H1 (cell line): ENCODE results near the gene TMEM82. TPM values are rescaled to one million over a fixed set of nuclear protein-coding genes. Genes with fewer than 3 reads are reported as not detected.

Source experiments
- CTCF ChIA-PET: fragments of 300-600 bp; sonication (Branson Sonifier 250); formaldehyde crosslinking; loops from one replicate; lab custom pipeline; 2021; ENCODE audit not compliant: partially characterized antibody; lab: Charles Lee
- POLR2A ChIA-PET: fragments of 300-600 bp; sonication (Branson Sonifier 250); formaldehyde crosslinking; loops from one replicate; lab custom pipeline; 2021; ENCODE audit warnings: inconsistent platforms; ENCODE audit not compliant: partially characterized antibody; lab: Charles Lee
- DNase-seq, 2 experiments: peaks; one replicate each; pipeline versions ENCODE4 v3.0.0 to v3.0.0-alpha.2; 2010 to 2022; ENCODE audit warnings: low spot score in 2 of 2, low read depth in 1 of 2, mixed read lengths in 1 of 2
- FAIRE-seq: peaks from 2 replicates; lab custom pipeline; 2011; peaks lifted over from hg19 to GRCh38; lab: Jason Lieb, UNC
- H2AFZ ChIP-seq: 2 replicates; pipeline ENCODE4 v1.8.1; 2012; ENCODE audit warnings: low read length, inconsistent platforms
- H2AK5ac ChIP-seq: 2 replicates; pipeline ENCODE4 v1.6.1; 2013; ENCODE audit warnings: low read depth, low read length
- H2BK120ac ChIP-seq: replicated peaks from 2 replicates; pipeline ENCODE3; 2013; ENCODE audit warnings: low read depth, low read length, inconsistent platforms
- H2BK12ac ChIP-seq: 2 replicates; pipeline ENCODE4 v1.6.1; 2013; ENCODE audit warnings: low read depth, low read length
- H2BK15ac ChIP-seq: 2 replicates; pipeline ENCODE4 v1.6.1; 2013; ENCODE audit warnings: low read length
- H2BK20ac ChIP-seq: 2 replicates; pipeline ENCODE4 v1.6.1; 2013; ENCODE audit warnings: low read length
- H2BK5ac ChIP-seq: 2 replicates; pipeline ENCODE4 v1.6.1; 2013; ENCODE audit warnings: low read depth, low read length
- H3K14ac ChIP-seq: 2 replicates; pipeline ENCODE4 v1.6.1; 2013; ENCODE audit warnings: inconsistent platforms; ENCODE audit not compliant: insufficient read length
- H3K18ac ChIP-seq: 2 replicates; pipeline ENCODE4 v1.6.1; 2013; ENCODE audit warnings: low read length; ENCODE audit errors: extremely low read depth
- H3K23ac ChIP-seq: 2 replicates; pipeline ENCODE4 v1.6.1; 2013; ENCODE audit warnings: inconsistent platforms; ENCODE audit not compliant: insufficient read length
- H3K23me2 ChIP-seq: 2 replicates; pipeline ENCODE4 v1.6.1; 2013; ENCODE audit warnings: low read depth, low read length
- H3K27ac ChIP-seq: 2 replicates; pipeline ENCODE4 v1.6.1; 2011; ENCODE audit warnings: low read depth, low read length, inconsistent platforms
- H3K27me3 ChIP-seq, 4 experiments: replicated peaks in 1 of 4; 1 replicate in 1 of 4; 2 replicates in 3 of 4; pipeline versions ENCODE4 v1.6.1 to v1.8.1; 2011 to 2013; ENCODE audit warnings: low read length in 3 of 4, mild to moderate bottlenecking in 3 of 4, inconsistent platforms in 2 of 4, mixed read lengths in 2 of 4, moderate library complexity in 1 of 4; ENCODE audit not compliant: control insufficient read depth in 3 of 4, insufficient read depth in 3 of 4; ENCODE audit errors: extremely low read depth in 1 of 4
- H3K36me3 ChIP-seq, 4 experiments: 2 replicates each; pipeline versions ENCODE4 v1.6.1 to v1.8.1; 2011 to 2013; ENCODE audit warnings: mild to moderate bottlenecking in 4 of 4, low read length in 3 of 4, moderate library complexity in 2 of 4, control low read depth in 1 of 4, inconsistent platforms in 1 of 4; ENCODE audit not compliant: insufficient read depth in 4 of 4, control insufficient read depth in 2 of 4
- H3K4ac ChIP-seq: replicated peaks from 2 replicates; pipeline ENCODE3; 2013; ENCODE audit warnings: low read length, low read depth, mixed read lengths, inconsistent platforms; ENCODE audit not compliant: insufficient read length
- H3K4me1 ChIP-seq, 4 experiments: replicated peaks in 1 of 4; 1 replicate in 1 of 4; 2 replicates in 3 of 4; pipeline versions ENCODE4 v1.6.1 to v1.8.1; 2011 to 2013; ENCODE audit warnings: low read length in 3 of 4, inconsistent platforms in 2 of 4, mixed read lengths in 1 of 4; ENCODE audit not compliant: insufficient read depth in 4 of 4, control insufficient read depth in 3 of 4
- H3K4me2 ChIP-seq, 2 experiments: 2 replicates each; pipeline versions ENCODE4 v1.6.1 to v1.8.1; 2011 to 2013; ENCODE audit warnings: low read depth in 2 of 2, low read length in 2 of 2, control low read depth in 1 of 2, inconsistent platforms in 1 of 2, mild to moderate bottlenecking in 1 of 2; ENCODE audit not compliant: insufficient read depth in 1 of 2
- H3K4me3 ChIP-seq, 4 experiments: fragments of 200-600, 300-600 bp in 1 of 4; sonication (generic), shearing (Covaris generic), sonication (Bioruptor Twin) in 1 of 4; 2 replicates each; pipeline versions ENCODE4 v1.5.1 to v1.8.1; 2011 to 2016; ENCODE audit warnings: low read length in 4 of 4, low read depth in 3 of 4, control low read depth in 2 of 4, inconsistent platforms in 2 of 4, mild to moderate bottlenecking in 2 of 4, mixed read lengths in 1 of 4, moderate library complexity in 1 of 4; ENCODE audit not compliant: insufficient read depth in 2 of 4; ENCODE audit errors: extremely low read depth in 1 of 4
- H3K56ac ChIP-seq: replicated peaks from 2 replicates; pipeline ENCODE3; 2013; ENCODE audit warnings: low read depth, mild to moderate bottlenecking, mixed read lengths, low read length, inconsistent platforms; ENCODE audit not compliant: insufficient read length
- H3K79me1 ChIP-seq: 2 replicates; pipeline ENCODE4 v1.6.1; 2013; ENCODE audit warnings: low read depth, low read length, control low read depth
- H3K79me2 ChIP-seq, 2 experiments: 2 replicates each; pipeline versions ENCODE4 v1.6.1 to v1.8.1; 2012 to 2013; ENCODE audit warnings: low read length in 2 of 2, mild to moderate bottlenecking in 2 of 2, inconsistent platforms in 1 of 2; ENCODE audit not compliant: insufficient read depth in 2 of 2, control insufficient read depth in 1 of 2
- H3K9ac ChIP-seq, 4 experiments: replicated peaks in 1 of 4; 1 replicate in 1 of 4; 2 replicates in 3 of 4; pipeline versions ENCODE4 v1.6.1 to v1.8.1; 2011 to 2013; ENCODE audit warnings: low read depth in 3 of 4, low read length in 3 of 4, control low read depth in 2 of 4, mild to moderate bottlenecking in 2 of 4, moderate library complexity in 2 of 4, inconsistent platforms in 1 of 4; ENCODE audit errors: extremely low read depth in 1 of 4
- H3K9me3 ChIP-seq, 2 experiments: 2 replicates each; pipeline versions ENCODE4 v1.6.1 to v1.8.1; 2012 to 2013; ENCODE audit warnings: mild to moderate bottlenecking in 2 of 2, moderate library complexity in 2 of 2, control low read depth in 1 of 2, inconsistent platforms in 1 of 2, low read depth in 1 of 2, low read length in 1 of 2, mixed read lengths in 1 of 2; ENCODE audit not compliant: insufficient read depth in 2 of 2
- H4K20me1 ChIP-seq, 2 experiments: replicated peaks in 1 of 2; 2 replicates each; pipeline versions ENCODE3 to v1.8.1; 2011 to 2013; ENCODE audit warnings: inconsistent platforms in 2 of 2, low read length in 2 of 2, mild to moderate bottlenecking in 1 of 2; ENCODE audit not compliant: insufficient read depth in 2 of 2, control insufficient read depth in 1 of 2
- H4K5ac ChIP-seq: 2 replicates; pipeline ENCODE4 v1.6.1; 2013; ENCODE audit warnings: low read length, low read depth, mixed read lengths, inconsistent platforms; ENCODE audit not compliant: insufficient read length
- H4K8ac ChIP-seq: 2 replicates; pipeline ENCODE4 v1.8.0; 2013; ENCODE audit warnings: mild to moderate bottlenecking, moderate library complexity, low read length, inconsistent platforms; ENCODE audit not compliant: insufficient read depth; ENCODE audit errors: extremely low read depth
- H4K91ac ChIP-seq: replicated peaks from 2 replicates; pipeline ENCODE3; 2013; ENCODE audit warnings: low read length, mixed read lengths, inconsistent platforms; ENCODE audit not compliant: insufficient read length
- WGBS, 2 experiments: shearing (Covaris generic) in 1 of 2; methylation state at CpG; one replicate each; pipeline versions ENCODE4 v1.1.6 to v1.1.7; 2013 to 2015; ENCODE audit warnings: low lambda C conversion rate in 2 of 2, mixed read lengths in 2 of 2, inconsistent platforms in 1 of 2, low coverage in 1 of 2, missing lambda C conversion rate in 1 of 2; ENCODE audit not compliant: insufficient replicate concordance in 2 of 2, insufficient coverage in 1 of 2, insufficient read length in 1 of 2; ENCODE audit errors: extremely low coverage in 1 of 2, missing lambda C conversion rate in 1 of 2; 5-methylcytosine and 5-hydroxymethylcytosine counted together
- polyA plus RNA-seq, 7 experiments: library from polyadenylated mRNA; depleted of rRNA in 3 of 7; stranded (reverse) in 5 of 7; unstranded in 2 of 7; fragments of >200 nt in 5 of 7; fragments of 200-250 nt in 2 of 7; gene quantifications; 1 replicate in 5 of 7; 2 replicates in 1 of 7; 4 replicates in 1 of 7; pipeline versions ENCODE4 v1.2.1 to v1.2.3, GENCODE V29; 2011 to 2013; ENCODE audit warnings: missing spikeins in 2 of 7, mixed read lengths in 2 of 7
- total RNA-seq: library from RNA; stranded (reverse); fragmentation: NEBNext Ultra II Directional; extraction: Animal tissue kit (Norgen Biotek cat#: 25700); gene quantifications from 2 replicates; pipeline ENCODE4 v1.2.1, GENCODE V29; 2021
- TF ChIP-seq, protein P1 (sequence below): IDR thresholded peaks from 2 replicates; pipeline ENCODE4 v1.6.1; 2011; ENCODE audit warnings: low read depth, mild to moderate bottlenecking, low read length; ENCODE audit not compliant: insufficient read depth

TMEM82 gene
- total and polyA plus RNA-seq, 2 of the 8 experiments (the other 6 are each of a cell fraction or from before 2014, with no cell fraction given) = 0.32 to 2.1 TPM

GRCh38 chr1:15717418-15718125 lies 24.7 kb upstream of the TMEM82 start:
- no peak overlapping the region for H3K4me3 ChIP-seq
- no peaks in the 10 kb centered on the region for H3K23me2 ChIP-seq
- H2BK15ac ChIP-seq = no peak overlapping the region
- no peak overlapping the region for H3K56ac ChIP-seq
- no peak for DNase-seq
- no peak overlapping the region for H3K23ac ChIP-seq
- H3K9ac ChIP-seq = no peak overlapping the region
- no peak overlapping the region for H2AFZ ChIP-seq
- H4K20me1 ChIP-seq = peaks cover 0 to 5% of the 10 kb centered on the region in 2 experiments
- TF ChIP-seq, protein P1, sequence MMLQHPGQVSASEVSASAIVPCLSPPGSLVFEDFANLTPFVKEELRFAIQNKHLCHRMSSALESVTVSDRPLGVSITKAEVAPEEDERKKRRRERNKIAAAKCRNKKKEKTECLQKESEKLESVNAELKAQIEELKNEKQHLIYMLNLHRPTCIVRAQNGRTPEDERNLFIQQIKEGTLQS = no peak
- TF ChIP-seq, all 59 proteins: peak for 0
- Histone ChIP-seq H4K8ac (no peak overlapping the region), H3K4me2 (no peak overlapping the region), H3K79me1 (peaks cover 2% of the 10 kb centered on the region; the same call in 1 of the 2 replicates), H3K18ac (no peak overlapping the region), H3K4ac (no peak overlapping the region), H2BK20ac (no peak overlapping the region), H3K79me2 (no peaks in the 10 kb centered on the region), H4K91ac (no peak overlapping the region), H2BK12ac (no peak overlapping the region), H3K4me1 (no peaks in the 10 kb centered on the region), H3K14ac (no peak overlapping the region), H2BK120ac (no peak overlapping the region), H2AK5ac (no peak overlapping the region), H3K36me3 (peaks cover 0 to 14% (median 6%) of the 10 kb centered on the region in 4 experiments; a peak in 4 of 8 replicates), H3K27me3 (no peaks in the 10 kb centered on the region), H3K9me3 (no peaks in the 10 kb centered on the region), H3K27ac (no peak overlapping the region), H2BK5ac (peak overlapping the region; percentile 83; the same call in 1 of the 2 replicates), H4K5ac (no peak overlapping the region)
- FAIRE-seq = no peak
- POLR2A ChIA-PET = no interaction called here
- 86% methylated on average over 11 of the region's 11 CpGs; no CpG with 5 or more reads in 1 of the 2 experiments for WGBS, 2 experiments
- CTCF ChIA-PET = interaction anchor here (0.9 to 3.6 kb wide), 7 partner anchors 9 to 107 kb away, joined by 3 to 12 read pairs (median 5); partner anchors contain the start of gene TMEM82
